ENCODE measurements around the gene CACNA1S.

The CACNA1S gene

DNA sequence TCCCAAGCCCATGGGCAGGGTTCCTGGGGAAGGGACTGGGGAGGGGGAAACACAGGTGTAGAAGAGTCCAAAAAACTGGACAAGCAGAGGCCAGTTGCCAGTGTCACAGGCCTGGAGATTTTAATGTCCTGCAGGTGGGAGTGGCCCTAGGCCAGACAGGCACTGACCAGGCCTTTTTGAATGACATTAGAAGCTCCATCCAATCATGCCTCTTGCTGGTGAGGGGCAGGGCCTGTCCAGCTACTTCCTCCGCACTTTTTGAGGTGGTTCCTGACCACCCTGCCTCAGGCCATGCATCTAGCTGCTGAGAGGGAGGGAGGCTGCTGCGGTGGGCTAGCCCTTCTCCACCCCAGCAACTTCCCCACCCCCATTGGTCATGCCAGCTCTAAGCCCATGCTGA is 72.8 kb downstream of the CACNA1S start:
- Histone ChIP-seq H3K9me3 (ENCODE audit: insufficient read depth, low read length) (no peaks in the 10 kb centered on the region), H3K9ac (ENCODE audit: low read length) (no peak overlapping the region)
- TF ChIP-seq, protein P1, sequence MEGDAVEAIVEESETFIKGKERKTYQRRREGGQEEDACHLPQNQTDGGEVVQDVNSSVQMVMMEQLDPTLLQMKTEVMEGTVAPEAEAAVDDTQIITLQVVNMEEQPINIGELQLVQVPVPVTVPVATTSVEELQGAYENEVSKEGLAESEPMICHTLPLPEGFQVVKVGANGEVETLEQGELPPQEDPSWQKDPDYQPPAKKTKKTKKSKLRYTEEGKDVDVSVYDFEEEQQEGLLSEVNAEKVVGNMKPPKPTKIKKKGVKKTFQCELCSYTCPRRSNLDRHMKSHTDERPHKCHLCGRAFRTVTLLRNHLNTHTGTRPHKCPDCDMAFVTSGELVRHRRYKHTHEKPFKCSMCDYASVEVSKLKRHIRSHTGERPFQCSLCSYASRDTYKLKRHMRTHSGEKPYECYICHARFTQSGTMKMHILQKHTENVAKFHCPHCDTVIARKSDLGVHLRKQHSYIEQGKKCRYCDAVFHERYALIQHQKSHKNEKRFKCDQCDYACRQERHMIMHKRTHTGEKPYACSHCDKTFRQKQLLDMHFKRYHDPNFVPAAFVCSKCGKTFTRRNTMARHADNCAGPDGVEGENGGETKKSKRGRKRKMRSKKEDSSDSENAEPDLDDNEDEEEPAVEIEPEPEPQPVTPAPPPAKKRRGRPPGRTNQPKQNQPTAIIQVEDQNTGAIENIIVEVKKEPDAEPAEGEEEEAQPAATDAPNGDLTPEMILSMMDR (IDR thresholded peaks at IDR 0.05; ENCODE audit: insufficient read depth, low read length, poor library complexity, severe bottlenecking), result no peak
- TF ChIP-seq EZH2phosphoT487 (conservative IDR thresholded peaks at IDR 0.05; ENCODE audit: low read length), result no peak

DNA sequence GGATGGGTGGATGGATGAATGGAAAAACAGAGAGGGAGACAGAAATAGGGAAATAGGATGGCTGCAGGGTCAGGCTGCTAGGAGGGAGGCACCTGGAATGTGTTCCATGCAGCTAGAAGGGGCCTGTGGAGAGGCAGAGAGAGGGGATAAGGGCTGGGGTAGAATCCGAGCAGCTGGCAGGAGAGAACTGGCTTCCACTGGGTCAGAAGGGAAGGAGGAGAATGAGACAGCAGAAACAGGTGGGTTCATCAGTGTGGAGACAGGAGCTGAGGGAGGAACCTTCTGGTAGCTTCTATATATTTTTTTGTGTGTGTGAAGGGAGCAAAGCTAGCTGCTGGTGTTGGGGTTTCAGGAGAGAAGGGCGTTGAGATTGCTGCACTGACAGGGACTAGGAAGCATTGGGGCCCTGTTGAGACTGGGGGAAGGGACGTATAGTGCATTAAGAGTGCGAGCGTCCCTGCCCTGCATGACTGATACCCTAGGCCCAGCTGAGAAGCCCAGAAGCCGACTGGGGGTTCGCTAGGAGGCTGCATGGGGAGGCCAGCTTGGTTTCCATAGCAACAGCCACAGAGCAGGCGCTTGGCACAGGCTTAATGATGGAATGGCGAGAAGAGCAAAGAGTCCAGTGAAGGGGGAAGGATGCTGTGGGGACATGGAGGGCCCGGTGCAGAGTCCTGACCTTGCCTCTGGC is 73.9 kb downstream of the CACNA1S start:
- Histone ChIP-seq H3K9ac (ENCODE audit: low read length) (no peak overlapping the region), H3K36me3 (ENCODE audit: low read length) (no peaks in the 10 kb centered on the region), H3K4me2 (ENCODE audit: low read depth, low read length, poor library complexity, severe bottlenecking) (no peak overlapping the region), H2AFZ (ENCODE audit: low read depth, low read length, severe bottlenecking) (no peak overlapping the region), H3K4me3 (ENCODE audit: insufficient read depth, low read length, poor library complexity, severe bottlenecking) (no peak overlapping the region), H3K79me2 (ENCODE audit: insufficient read depth, low read length) (no peaks in the 10 kb centered on the region), H3K27me3 (ENCODE audit: low read length) (no peaks in the 10 kb centered on the region), H3F3A (ENCODE audit: insufficient read depth) (no peaks in the 10 kb centered on the region), H4K20me1 (ENCODE audit: low read depth, low read length) (no peaks in the 10 kb centered on the region), H3K9me3 (ENCODE audit: insufficient read depth, low read length) (no peaks in the 10 kb centered on the region), H3K9me2 (replicated peaks; ENCODE audit: insufficient read depth, low read length) (no peaks in the 10 kb centered on the region), H3K27ac (ENCODE audit: low read depth, low read length) (no peak overlapping the region)
- no peak for TF ChIP-seq EZH2phosphoT487 (conservative IDR thresholded peaks at IDR 0.05; ENCODE audit: low read length)
- TF ChIP-seq, protein P1 (IDR thresholded peaks at IDR 0.05; ENCODE audit: insufficient read depth, low read length, poor library complexity, severe bottlenecking), result no peak

More for the DNA sequence above, 72.8 kb downstream of the CACNA1S start:
- no peak overlapping the region for H3K27ac ChIP-seq (ENCODE audit: low read depth, low read length)
- H4K20me1 ChIP-seq (ENCODE audit: low read depth, low read length), result no peaks in the 10 kb centered on the region
- no peak overlapping the region for H3K4me2 ChIP-seq (ENCODE audit: low read depth, low read length, poor library complexity, severe bottlenecking)
- H3K36me3 ChIP-seq (ENCODE audit: low read length), result no peaks in the 10 kb centered on the region
- no peaks in the 10 kb centered on the region for H3F3A ChIP-seq (ENCODE audit: insufficient read depth)
- H3K27me3 ChIP-seq (ENCODE audit: low read length), result no peaks in the 10 kb centered on the region
- no peaks in the 10 kb centered on the region for H3K79me2 ChIP-seq (ENCODE audit: insufficient read depth, low read length)
- H2AFZ ChIP-seq (ENCODE audit: low read depth, low read length, severe bottlenecking), result no peak overlapping the region
- H3K4me3 ChIP-seq (ENCODE audit: insufficient read depth, low read length, poor library complexity, severe bottlenecking), result no peak overlapping the region
- no peaks in the 10 kb centered on the region for H3K9me2 ChIP-seq (replicated peaks; ENCODE audit: insufficient read depth, low read length)

DNA sequence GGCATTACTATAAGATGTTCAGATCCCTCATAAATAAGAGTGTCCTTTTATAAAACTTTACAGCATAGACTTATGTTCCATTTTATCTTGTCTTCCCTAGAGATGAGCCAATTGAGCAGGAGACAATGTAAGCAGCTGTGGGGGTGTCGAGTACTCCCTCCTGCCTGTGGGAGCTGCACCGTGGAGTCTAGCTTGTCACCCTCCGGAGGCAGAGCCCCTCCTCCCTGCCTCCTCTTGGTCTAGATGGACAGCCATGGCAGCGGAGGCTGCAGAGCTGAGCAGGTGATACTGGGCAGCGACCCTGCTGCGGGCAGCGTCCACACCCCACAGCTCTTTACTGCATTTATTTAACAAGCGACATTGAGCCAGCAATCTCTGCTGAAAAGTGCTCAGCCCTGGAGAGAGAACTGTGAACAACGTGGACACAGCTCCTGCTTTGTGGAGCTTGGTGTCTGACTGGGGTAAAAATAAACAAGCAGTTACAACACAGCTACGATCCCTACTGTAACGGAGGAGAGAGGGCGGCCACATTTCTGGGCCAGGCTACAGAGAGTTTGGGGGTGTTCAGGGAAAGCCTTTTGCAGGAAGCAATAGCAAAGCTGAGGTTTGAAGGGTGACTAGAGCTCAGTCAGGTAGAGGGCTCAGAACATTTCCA is 75.9 kb downstream of the CACNA1S start:
- Histone ChIP-seq H3K36me3 (ENCODE audit: low read length) (no peaks in the 10 kb centered on the region), H3F3A (ENCODE audit: insufficient read depth) (no peaks in the 10 kb centered on the region), H3K4me3 (ENCODE audit: insufficient read depth, low read length, poor library complexity, severe bottlenecking) (no peak overlapping the region), H4K20me1 (ENCODE audit: low read depth, low read length) (no peaks in the 10 kb centered on the region), H3K9me3 (ENCODE audit: insufficient read depth, low read length) (no peaks in the 10 kb centered on the region), H3K27ac (ENCODE audit: low read depth, low read length) (no peak overlapping the region), H3K9ac (ENCODE audit: low read length) (no peak overlapping the region), H2AFZ (ENCODE audit: low read depth, low read length, severe bottlenecking) (no peak overlapping the region), H3K79me2 (ENCODE audit: insufficient read depth, low read length) (no peaks in the 10 kb centered on the region), H3K4me2 (ENCODE audit: low read depth, low read length, poor library complexity, severe bottlenecking) (no peak overlapping the region), H3K27me3 (ENCODE audit: low read length) (no peaks in the 10 kb centered on the region), H3K9me2 (replicated peaks; ENCODE audit: insufficient read depth, low read length) (no peaks in the 10 kb centered on the region)
- TF ChIP-seq, protein P1 (IDR thresholded peaks at IDR 0.05; ENCODE audit: insufficient read depth, low read length, poor library complexity, severe bottlenecking), result no peak
- no peak for TF ChIP-seq EZH2phosphoT487 (conservative IDR thresholded peaks at IDR 0.05; ENCODE audit: low read length)
